Neuron (in vitro differentiated cells): ENCODE data around the gene SPDEF.

Experiments
- H2AFZ ChIP-seq: one replicate; pipeline ENCODE4 v1.6.1; 2013; ENCODE audit warnings: low read depth, mild to moderate bottlenecking, inconsistent platforms, low read length, moderate library complexity
- H3K27me3 ChIP-seq: one replicate; pipeline ENCODE4 v1.6.1; 2013; ENCODE audit warnings: low read length; ENCODE audit not compliant: insufficient read depth
- H3K36me3 ChIP-seq: one replicate; pipeline ENCODE4 v1.6.1; 2013; ENCODE audit warnings: low read length; ENCODE audit not compliant: insufficient read depth
- H3K4me1 ChIP-seq: one replicate; pipeline ENCODE4 v1.6.1; 2013; ENCODE audit warnings: low read length; ENCODE audit not compliant: insufficient read depth
- H3K4me3 ChIP-seq: 2 replicates; pipeline ENCODE4 v1.5.1; 2013; ENCODE audit warnings: mild to moderate bottlenecking, low read length, moderate library complexity
- H3K9me3 ChIP-seq: one replicate; pipeline ENCODE4 v1.6.1; 2013; ENCODE audit warnings: low read length

Gene SPDEF

DNA sequence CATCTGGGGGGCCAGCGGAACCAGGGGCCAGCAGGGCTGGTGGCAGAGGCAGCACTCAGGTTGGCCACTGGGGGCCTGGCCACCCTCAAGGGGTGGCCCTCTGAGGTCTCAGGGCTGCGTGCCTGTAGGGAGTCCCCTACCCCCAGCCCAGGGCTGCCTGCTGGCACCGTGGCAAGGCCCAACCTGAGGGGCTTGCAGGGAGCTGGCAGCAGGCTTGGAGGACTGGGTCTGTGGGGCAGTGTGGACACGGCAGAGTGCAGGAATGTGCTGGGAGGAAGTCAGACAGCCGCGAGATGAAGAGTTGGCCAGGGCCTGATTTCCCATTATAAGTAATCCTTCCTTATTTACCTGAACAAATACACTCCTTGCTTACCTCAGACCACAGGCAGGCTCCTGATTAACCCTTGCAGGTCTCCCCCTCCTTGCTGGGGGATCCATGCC is at the start of gene SPDEF:
TSS of gene SPDEF (minus strand) at position 299 of the 441 bp plus-strand sequence. CDS start 11,874 bp downstream, outside the sequence.
- H3K36me3 ChIP-seq: no peaks in the 10 kb centered on the region
- H3K4me3 ChIP-seq: no peak within 1 kb of the TSS
- no peak within 1 kb of the TSS for H2AFZ ChIP-seq
- H3K4me1 ChIP-seq: peaks cover 11% of the 10 kb centered on the region
- H3K27me3 ChIP-seq: peaks cover 3% of the 10 kb centered on the region
- peaks cover 3% of the 10 kb centered on the region for H3K9me3 ChIP-seq

GRCh38 chr6:34603707-34604106 is 47.6 kb upstream of the SPDEF start:
- Histone ChIP-seq H3K27me3 (no peaks in the 10 kb centered on the region), H2AFZ (no peak overlapping the region), H3K4me1 (peaks cover 18% of the 10 kb centered on the region), H3K36me3 (peaks cover 22% of the 10 kb centered on the region), H3K4me3 (no peak overlapping the region), H3K9me3 (no peaks in the 10 kb centered on the region)

DNA sequence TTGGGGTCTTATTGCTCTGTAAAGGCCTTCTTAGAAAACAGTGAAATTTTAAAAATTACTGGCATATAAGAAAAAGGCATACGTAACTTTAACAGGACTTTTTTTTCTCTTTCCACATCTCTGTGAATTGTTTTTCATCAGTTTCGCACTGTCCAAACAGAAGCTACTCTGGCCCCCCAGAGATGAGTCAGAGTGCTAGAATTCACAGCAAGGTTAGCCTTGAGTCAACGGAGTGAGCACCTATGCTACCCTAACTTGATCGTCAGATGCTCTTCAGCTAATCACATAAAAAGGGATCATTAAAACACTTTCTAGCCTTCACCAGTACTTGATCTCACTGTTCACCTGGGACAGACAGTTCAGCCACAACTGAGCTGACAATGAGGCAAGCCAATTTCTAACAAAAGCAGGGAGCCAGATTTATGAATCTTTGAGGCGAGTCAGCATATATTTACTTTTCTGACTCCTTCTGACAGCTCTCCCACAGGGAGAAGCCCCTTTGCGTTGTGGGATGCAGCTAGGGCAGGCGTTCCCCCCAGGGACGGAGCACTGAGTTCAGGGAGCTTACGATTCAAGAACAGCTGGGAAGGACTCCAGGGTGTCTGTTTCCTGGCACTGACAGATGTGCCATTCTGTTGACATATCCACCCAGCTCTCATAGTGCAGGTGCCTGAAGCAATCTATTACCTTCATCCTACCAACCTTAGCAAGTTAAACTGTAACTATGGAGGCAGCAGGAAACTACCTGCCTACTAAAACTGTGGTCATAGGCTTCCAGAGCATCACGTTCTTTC is 46.4 kb upstream of the SPDEF start:
- Histone ChIP-seq H2AFZ (no peak overlapping the region), H3K36me3 (peaks cover 19% of the 10 kb centered on the region), H3K27me3 (no peaks in the 10 kb centered on the region), H3K9me3 (no peaks in the 10 kb centered on the region), H3K4me1 (peaks cover 18% of the 10 kb centered on the region), H3K4me3 (no peak overlapping the region)

GRCh38 chr6:34601706-34602105 is 45.6 kb upstream of the SPDEF start:
- Histone ChIP-seq H3K36me3 (peaks cover 13% of the 10 kb centered on the region), H3K27me3 (no peaks in the 10 kb centered on the region), H3K9me3 (no peaks in the 10 kb centered on the region), H3K4me3 (no peak overlapping the region), H3K4me1 (peaks cover 18% of the 10 kb centered on the region), H2AFZ (no peak overlapping the region)

GRCh38 chr6:34600796-34601195 is 44.7 kb upstream of the SPDEF start:
- Histone ChIP-seq H3K4me1 (peaks cover 18% of the 10 kb centered on the region), H3K36me3 (peaks cover 5% of the 10 kb centered on the region), H2AFZ (no peak overlapping the region), H3K27me3 (no peaks in the 10 kb centered on the region), H3K9me3 (no peaks in the 10 kb centered on the region), H3K4me3 (no peak overlapping the region)

GRCh38 chr6:34600101-34600500 is 44.0 kb upstream of the SPDEF start:
- Histone ChIP-seq H3K4me1 (peaks cover 18% of the 10 kb centered on the region), H3K9me3 (no peaks in the 10 kb centered on the region), H3K4me3 (no peak overlapping the region), H3K36me3 (peaks cover 2% of the 10 kb centered on the region), H2AFZ (no peak overlapping the region), H3K27me3 (no peaks in the 10 kb centered on the region)

DNA sequence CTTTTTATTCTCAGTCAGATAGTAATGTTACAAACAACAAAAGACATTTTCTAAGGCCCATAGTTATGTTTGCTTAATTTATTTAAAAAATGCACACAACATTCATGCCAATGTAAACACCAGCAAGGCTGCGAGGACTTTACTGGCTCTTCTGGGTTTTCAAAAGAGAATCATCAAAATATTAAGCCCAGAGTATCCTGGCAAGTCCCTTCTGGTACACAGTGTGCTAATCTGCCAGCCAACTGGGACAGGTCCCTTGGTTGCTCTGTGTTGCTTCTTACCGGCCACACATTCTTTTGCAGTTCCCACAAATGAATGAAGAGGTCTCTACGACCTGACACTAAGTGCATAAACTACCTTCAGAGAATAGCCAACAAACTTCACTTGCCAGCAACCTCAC is 42.6 kb upstream of the SPDEF start:
- H3K36me3 ChIP-seq: no peaks in the 10 kb centered on the region
- H3K9me3 ChIP-seq: no peaks in the 10 kb centered on the region
- peaks cover 18% of the 10 kb centered on the region for H3K4me1 ChIP-seq
- H3K27me3 ChIP-seq: no peaks in the 10 kb centered on the region
- no peak overlapping the region for H3K4me3 ChIP-seq
- no peak overlapping the region for H2AFZ ChIP-seq

DNA sequence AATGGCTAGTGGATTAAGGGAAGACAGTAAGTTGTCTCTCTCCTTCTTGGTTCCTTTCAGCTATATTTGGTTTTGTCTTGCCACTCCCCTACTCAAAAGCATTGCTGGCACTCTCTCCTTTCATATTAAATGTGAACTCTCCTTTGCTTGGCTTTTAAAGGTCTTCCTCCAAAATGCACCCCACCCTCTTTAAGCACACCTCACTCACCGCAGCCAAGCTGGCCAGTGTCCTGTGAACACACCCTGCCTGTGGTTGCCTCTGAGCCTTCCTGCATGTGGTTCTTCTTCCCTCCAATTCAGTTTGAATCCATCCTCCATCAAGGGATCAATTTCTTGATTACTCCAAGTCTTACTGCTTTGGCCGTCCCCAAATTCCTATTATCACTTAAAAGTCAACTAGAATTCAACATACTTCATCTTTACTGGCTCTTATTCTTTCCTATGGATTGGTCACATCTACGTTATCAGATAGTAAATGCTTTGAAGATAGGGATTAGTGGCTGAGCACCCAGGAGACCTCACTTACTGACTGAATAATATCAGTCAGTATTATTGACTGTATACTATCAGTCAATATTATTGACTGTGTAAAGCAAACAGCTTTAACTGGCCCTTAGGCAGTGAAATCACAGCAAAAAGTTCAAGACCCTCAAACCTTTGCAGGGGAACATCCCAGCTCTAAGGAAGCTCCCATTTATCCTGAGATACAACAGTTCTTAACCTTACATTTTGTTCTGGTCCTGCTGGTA is 41.6 kb upstream of the SPDEF start:
- Histone ChIP-seq H2AFZ (no peak overlapping the region), H3K36me3 (no peaks in the 10 kb centered on the region), H3K4me1 (peaks cover 17% of the 10 kb centered on the region), H3K27me3 (no peaks in the 10 kb centered on the region), H3K4me3 (no peak overlapping the region), H3K9me3 (no peaks in the 10 kb centered on the region)

- Histone ChIP-seq H3K36me3 (no peaks in the 10 kb centered on the region), H3K4me1 (peaks cover 7% of the 10 kb centered on the region), H3K4me3 (no peak overlapping the region), H2AFZ (no peak overlapping the region), H3K9me3 (no peaks in the 10 kb centered on the region), H3K27me3 (no peaks in the 10 kb centered on the region)
Observed at GRCh38 chr6:34596798-34597197, 40.7 kb upstream of the SPDEF start.

- Histone ChIP-seq H3K4me1 (no peaks in the 10 kb centered on the region), H2AFZ (no peak overlapping the region), H3K9me3 (no peaks in the 10 kb centered on the region), H3K36me3 (no peaks in the 10 kb centered on the region), H3K27me3 (no peaks in the 10 kb centered on the region), H3K4me3 (no peak overlapping the region)
Observed at GRCh38 chr6:34595332-34596184, 39.4 kb upstream of the SPDEF start.

DNA sequence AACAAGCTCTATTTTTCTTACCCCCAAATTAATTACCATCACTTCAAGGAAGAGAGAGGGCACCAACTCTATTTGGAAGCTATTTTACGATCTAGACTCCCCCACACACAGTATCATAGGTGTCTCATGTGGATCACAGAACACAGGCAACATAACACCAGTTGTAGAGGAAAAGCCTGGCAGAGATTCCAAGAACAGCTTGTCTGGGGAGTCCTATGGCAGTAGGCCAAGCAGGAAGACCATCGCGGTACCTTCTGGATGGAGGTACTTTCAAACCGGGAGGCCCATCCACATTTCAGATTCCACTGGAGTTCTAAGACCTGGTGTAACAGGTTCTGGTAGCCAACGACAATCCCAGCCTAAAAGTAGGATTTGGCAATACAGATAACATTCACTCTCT is 37.6 kb upstream of the SPDEF start:
- Histone ChIP-seq H3K36me3 (peaks cover 11% of the 10 kb centered on the region), H2AFZ (no peak overlapping the region), H3K27me3 (no peaks in the 10 kb centered on the region), H3K4me1 (no peaks in the 10 kb centered on the region), H3K4me3 (no peak overlapping the region), H3K9me3 (no peaks in the 10 kb centered on the region)

GRCh38 chr6:34592208-34592952 is 36.3 kb upstream of the SPDEF start:
- Histone ChIP-seq H2AFZ (no peak overlapping the region), H3K9me3 (no peaks in the 10 kb centered on the region), H3K4me1 (no peaks in the 10 kb centered on the region), H3K27me3 (no peaks in the 10 kb centered on the region), H3K4me3 (no peak overlapping the region), H3K36me3 (peaks cover 19% of the 10 kb centered on the region)
